NCI-H446 treated with DMSO at 0.1 percent for 48 hours (cell line): ENCODE results near the gene URAD.

Source experiments
- DNase-seq: peaks from one replicate; lab custom pipeline; 2025; lab: John Stamatoyannopoulos, UW

URAD gene

GRCh38 chr13:27956576-27957300 lies 31.8 kb downstream of the URAD start:
- DNase-seq, result no peak

- no peak for DNase-seq
Observed at GRCh38 chr13:27955014-27955591, 33.4 kb downstream of the URAD start.

- DNase-seq, result no peak
Observed at GRCh38 chr13:27954406-27954851, 34.1 kb downstream of the URAD start.

GRCh38 chr13:27953676-27954405 lies 34.7 kb downstream of the URAD start:
- DNase-seq, result no peak

- no peak for DNase-seq
Observed at GRCh38 chr13:27952876-27953675, 35.4 kb downstream of the URAD start.

GRCh38 chr13:27942972-27943371 lies 45.5 kb downstream of the URAD start:
- no peak for DNase-seq

- no peak for DNase-seq
Observed at GRCh38 chr13:27933580-27934328, 54.7 kb downstream of the URAD start.

- no peak for DNase-seq
Observed at GRCh38 chr13:27933118-27933517, 55.4 kb downstream of the URAD start.

- DNase-seq, result no peak
Observed at GRCh38 chr13:27929868-27930267, 58.6 kb downstream of the URAD start.

- DNase-seq, result no peak
Observed at GRCh38 chr13:27928805-27929753, 59.4 kb downstream of the URAD start.

- DNase-seq, result no peak
Observed at GRCh38 chr13:27928353-27928804, 60.1 kb downstream of the URAD start.
